ENCODE results near the gene HS3ST3B1. TPM values are rescaled to one million over a fixed set of nuclear protein-coding genes. Genes with fewer than 3 reads are reported as not detected.

The HS3ST3B1 gene
- total RNA-seq, 1 donor from 2014 or later = 8.7 TPM

DNA sequence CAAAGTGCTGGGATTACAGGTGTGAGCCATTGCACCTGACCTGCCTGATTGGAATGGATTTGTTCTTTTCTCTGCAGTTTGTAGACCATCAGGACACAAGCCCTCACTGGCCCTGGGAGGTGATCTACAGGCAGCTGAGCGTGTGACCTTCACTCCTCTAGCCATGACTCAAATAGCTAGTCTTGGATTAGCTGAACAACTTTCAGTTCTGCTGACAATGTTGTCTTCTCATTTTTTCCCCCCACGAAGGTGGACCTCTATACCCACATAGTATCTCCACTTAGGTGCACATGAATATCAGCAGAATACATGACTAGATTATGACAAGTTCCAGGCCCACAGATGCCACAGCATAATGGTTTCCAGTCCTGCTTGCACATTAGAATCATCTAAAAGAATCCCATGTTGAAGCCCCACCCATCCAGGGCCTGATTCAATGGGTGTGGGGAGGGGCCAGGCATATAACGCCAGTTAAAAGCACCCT lies 36.8 kb downstream of the HS3ST3B1 start:
- TF ChIP-seq, protein P1, sequence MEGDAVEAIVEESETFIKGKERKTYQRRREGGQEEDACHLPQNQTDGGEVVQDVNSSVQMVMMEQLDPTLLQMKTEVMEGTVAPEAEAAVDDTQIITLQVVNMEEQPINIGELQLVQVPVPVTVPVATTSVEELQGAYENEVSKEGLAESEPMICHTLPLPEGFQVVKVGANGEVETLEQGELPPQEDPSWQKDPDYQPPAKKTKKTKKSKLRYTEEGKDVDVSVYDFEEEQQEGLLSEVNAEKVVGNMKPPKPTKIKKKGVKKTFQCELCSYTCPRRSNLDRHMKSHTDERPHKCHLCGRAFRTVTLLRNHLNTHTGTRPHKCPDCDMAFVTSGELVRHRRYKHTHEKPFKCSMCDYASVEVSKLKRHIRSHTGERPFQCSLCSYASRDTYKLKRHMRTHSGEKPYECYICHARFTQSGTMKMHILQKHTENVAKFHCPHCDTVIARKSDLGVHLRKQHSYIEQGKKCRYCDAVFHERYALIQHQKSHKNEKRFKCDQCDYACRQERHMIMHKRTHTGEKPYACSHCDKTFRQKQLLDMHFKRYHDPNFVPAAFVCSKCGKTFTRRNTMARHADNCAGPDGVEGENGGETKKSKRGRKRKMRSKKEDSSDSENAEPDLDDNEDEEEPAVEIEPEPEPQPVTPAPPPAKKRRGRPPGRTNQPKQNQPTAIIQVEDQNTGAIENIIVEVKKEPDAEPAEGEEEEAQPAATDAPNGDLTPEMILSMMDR (IDR thresholded peaks at IDR 0.05; ENCODE audit: insufficient read depth, low read depth, low read length) = no peak
- TF ChIP-seq EZH2 (IDR thresholded peaks at IDR 0.05; ENCODE audit: insufficient read depth, low read length) = no peak
- H3K36me3 ChIP-seq (ENCODE audit: insufficient read depth, low read length) = no peaks in the 10 kb centered on the region
- no peaks in the 10 kb centered on the region for H3K27me3 ChIP-seq (ENCODE audit: insufficient read depth, low read length)
- H3K4me3 ChIP-seq (ENCODE audit: insufficient read depth, low read depth, low read length) = no peak overlapping the region
- H3K4me1 ChIP-seq (ENCODE audit: insufficient read depth, low read length) = no peaks in the 10 kb centered on the region
- H2AFZ ChIP-seq (ENCODE audit: low read depth, low read length) = no peak overlapping the region
- H3K9ac ChIP-seq (ENCODE audit: low read length) = no peak overlapping the region
- DNase-seq (ENCODE audit: low read depth) = no peak
- Mint-ChIP-seq H3K36me3 (ENCODE audit: low read depth, unreplicated experiment) (peaks cover 2% of the 10 kb centered on the region), H3K4me3 (ENCODE audit: unreplicated experiment) (no peak overlapping the region), H3K9me3 (ENCODE audit: unreplicated experiment) (no peaks in the 10 kb centered on the region), H3K27me3 (ENCODE audit: low read depth, unreplicated experiment) (no peaks in the 10 kb centered on the region), H3K4me1 (ENCODE audit: low read depth, unreplicated experiment) (no peaks in the 10 kb centered on the region), H3K27ac (ENCODE audit: unreplicated experiment) (no peak overlapping the region)
- H3K4me2 ChIP-seq (ENCODE audit: low read length) = no peak overlapping the region
- no peak overlapping the region for H3K27ac ChIP-seq (ENCODE audit: low read depth, low read length)
- H4K20me1 ChIP-seq (ENCODE audit: insufficient read depth, low read length) = peaks cover 81% of the 10 kb centered on the region
- no peaks in the 10 kb centered on the region for H3K9me3 ChIP-seq (ENCODE audit: insufficient read depth, low read depth, low read length)
- H3K79me2 ChIP-seq (ENCODE audit: insufficient read depth, low read length) = peaks cover 86% of the 10 kb centered on the region
- FAIRE-seq = no peak

- H3K9me3 ChIP-seq (ENCODE audit: insufficient read depth, low read depth, low read length) = no peaks in the 10 kb centered on the region
- Mint-ChIP-seq H3K27ac (ENCODE audit: unreplicated experiment) (no peak overlapping the region), H3K4me3 (ENCODE audit: unreplicated experiment) (no peak overlapping the region), H3K9me3 (ENCODE audit: unreplicated experiment) (no peaks in the 10 kb centered on the region), H3K27me3 (ENCODE audit: low read depth, unreplicated experiment) (no peaks in the 10 kb centered on the region), H3K36me3 (ENCODE audit: low read depth, unreplicated experiment) (peaks cover 3% of the 10 kb centered on the region), H3K4me1 (ENCODE audit: low read depth, unreplicated experiment) (no peaks in the 10 kb centered on the region)
- H3K9ac ChIP-seq (ENCODE audit: low read length) = no peak overlapping the region
- peaks cover 3% of the 10 kb centered on the region for H3K36me3 ChIP-seq (ENCODE audit: insufficient read depth, low read length)
- DNase-seq (ENCODE audit: low read depth) (peak; percentile 15), FAIRE-seq (no peak)
- no peak overlapping the region for H3K4me3 ChIP-seq (ENCODE audit: insufficient read depth, low read depth, low read length)
- H3K27me3 ChIP-seq (ENCODE audit: insufficient read depth, low read length) = no peaks in the 10 kb centered on the region
- H3K79me2 ChIP-seq (ENCODE audit: insufficient read depth, low read length) = peaks cover 59% of the 10 kb centered on the region
- H3K27ac ChIP-seq (ENCODE audit: low read depth, low read length) = no peak overlapping the region
- H4K20me1 ChIP-seq (ENCODE audit: insufficient read depth, low read length) = peaks cover 66% of the 10 kb centered on the region
- H3K4me2 ChIP-seq (ENCODE audit: low read length) = peak overlapping the region; percentile 17
- H3K4me1 ChIP-seq (ENCODE audit: insufficient read depth, low read length) = no peaks in the 10 kb centered on the region
- no peak overlapping the region for H2AFZ ChIP-seq (ENCODE audit: low read depth, low read length)
- no peak for TF ChIP-seq EZH2 (IDR thresholded peaks at IDR 0.05; ENCODE audit: insufficient read depth, low read length)
- TF ChIP-seq, protein P1 (IDR thresholded peaks at IDR 0.05; ENCODE audit: insufficient read depth, low read depth, low read length) = no peak
Measured at GRCh38 chr17:14340857-14341754, 40.2 kb downstream of the HS3ST3B1 start.

- peaks cover 6% of the 10 kb centered on the region for H3K36me3 Mint-ChIP-seq (ENCODE audit: low read depth, unreplicated experiment)
- Histone ChIP-seq H3K27ac (ENCODE audit: low read depth, low read length) (no peak overlapping the region), H3K27me3 (ENCODE audit: insufficient read depth, low read length) (no peaks in the 10 kb centered on the region), H3K36me3 (ENCODE audit: insufficient read depth, low read length) (peaks cover 5% of the 10 kb centered on the region), H4K20me1 (ENCODE audit: insufficient read depth, low read length) (peaks cover 67% of the 10 kb centered on the region), H3K4me3 (ENCODE audit: insufficient read depth, low read depth, low read length) (no peak overlapping the region), H3K9ac (ENCODE audit: low read length) (no peak overlapping the region), H3K4me1 (ENCODE audit: insufficient read depth, low read length) (no peaks in the 10 kb centered on the region), H3K79me2 (ENCODE audit: insufficient read depth, low read length) (peaks cover 52% of the 10 kb centered on the region), H3K9me3 (ENCODE audit: insufficient read depth, low read depth, low read length) (no peaks in the 10 kb centered on the region), H2AFZ (ENCODE audit: low read depth, low read length) (no peak overlapping the region), H3K4me2 (ENCODE audit: low read length) (no peak overlapping the region)
- H3K9me3 Mint-ChIP-seq (ENCODE audit: unreplicated experiment) = no peaks in the 10 kb centered on the region
- H3K4me1 Mint-ChIP-seq (ENCODE audit: low read depth, unreplicated experiment) = no peaks in the 10 kb centered on the region
- H3K27ac Mint-ChIP-seq (ENCODE audit: unreplicated experiment) = no peak overlapping the region
- H3K4me3 Mint-ChIP-seq (ENCODE audit: unreplicated experiment) = no peak overlapping the region
- TF ChIP-seq, protein P1 (IDR thresholded peaks at IDR 0.05; ENCODE audit: insufficient read depth, low read depth, low read length) = no peak
- no peak for TF ChIP-seq EZH2 (IDR thresholded peaks at IDR 0.05; ENCODE audit: insufficient read depth, low read length)
- DNase-seq (ENCODE audit: low read depth) (no peak), FAIRE-seq (no peak)
- no peaks in the 10 kb centered on the region for H3K27me3 Mint-ChIP-seq (ENCODE audit: low read depth, unreplicated experiment)
Measured at GRCh38 chr17:14341866-14342265, 41.0 kb downstream of the HS3ST3B1 start.

Data from astrocyte (in vitro differentiated cells and primary cell).